NOMO-1 (cell line): ENCODE measurements around the gene PFDN4.
A peak's percentile ranks its signal among the peaks of the same experiment; 100 is the strongest.

ENCODE experiments used
- DNase-seq, 2 experiments: peaks; one replicate each; lab custom pipeline; 2025; ENCODE audit not compliant: unreplicated experiment in 2 of 2; lab: John Stamatoyannopoulos, UW

PFDN4 gene

GRCh38 chr20:54173653-54174456 is 34.0 kb upstream of the PFDN4 start, which contains the start of gene CYP24A1:
CYP24A1 (minus strand) TSS chr20:54173986; CDS start chr20:54173579, 407 bp downstream.
- DNase-seq, result peak; percentile 41 to 46

DNA sequence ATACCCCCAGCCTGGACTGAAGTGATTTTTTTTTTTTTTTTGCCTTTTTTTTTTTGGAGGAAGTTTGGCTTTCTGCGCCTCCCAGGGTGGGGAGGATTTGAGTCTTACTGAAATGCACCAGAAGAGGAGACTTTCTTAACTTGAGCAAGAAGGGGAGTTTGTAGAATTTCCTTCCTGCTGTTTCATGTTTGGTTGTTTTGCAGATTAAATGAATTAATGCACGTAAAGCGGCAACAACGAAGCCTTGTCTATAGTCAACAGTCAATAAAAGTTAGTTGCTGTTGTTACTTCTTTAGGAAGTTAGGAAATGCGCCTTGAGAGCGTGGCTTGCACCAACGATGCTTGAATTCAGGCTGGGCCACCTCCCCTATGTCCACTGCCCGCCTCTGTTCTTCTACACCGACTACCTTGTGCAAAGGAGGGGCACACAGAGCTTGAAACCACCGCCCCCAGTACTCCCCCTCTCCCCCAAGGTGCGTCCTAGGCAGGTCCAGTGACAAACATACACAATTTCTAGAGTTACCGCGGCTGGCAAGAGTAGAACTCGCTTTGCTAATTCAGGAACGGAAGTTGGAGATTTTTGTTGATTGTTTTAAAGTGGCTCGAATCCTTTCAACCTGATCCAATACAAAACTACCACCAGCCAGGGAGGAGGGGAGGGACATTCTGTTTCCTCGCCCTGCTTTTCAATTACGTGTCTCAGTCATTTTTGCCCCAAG is 33.3 kb upstream of the PFDN4 start:
- peak in 1 of 2 experiments; percentile 46 for DNase-seq

DNA sequence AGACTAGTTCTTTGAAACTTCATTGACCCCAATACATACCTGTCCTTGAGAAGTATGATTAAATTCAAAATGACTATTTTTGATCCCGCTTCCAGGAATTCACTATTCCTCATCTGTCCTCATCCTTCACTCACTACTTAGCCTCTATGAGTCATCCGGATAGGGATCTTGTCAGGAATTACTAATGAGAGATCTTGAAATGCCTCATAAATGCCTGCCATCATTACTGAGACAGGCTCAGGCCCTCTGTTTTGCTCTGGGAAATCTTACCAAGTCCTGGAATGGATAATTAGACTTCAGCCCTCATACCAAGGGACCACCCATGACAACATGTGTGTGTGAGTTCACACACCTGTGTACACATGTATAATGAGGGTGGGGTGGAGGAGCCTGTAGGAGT is 31.3 kb upstream of the PFDN4 start:
- no peak for DNase-seq

DNA sequence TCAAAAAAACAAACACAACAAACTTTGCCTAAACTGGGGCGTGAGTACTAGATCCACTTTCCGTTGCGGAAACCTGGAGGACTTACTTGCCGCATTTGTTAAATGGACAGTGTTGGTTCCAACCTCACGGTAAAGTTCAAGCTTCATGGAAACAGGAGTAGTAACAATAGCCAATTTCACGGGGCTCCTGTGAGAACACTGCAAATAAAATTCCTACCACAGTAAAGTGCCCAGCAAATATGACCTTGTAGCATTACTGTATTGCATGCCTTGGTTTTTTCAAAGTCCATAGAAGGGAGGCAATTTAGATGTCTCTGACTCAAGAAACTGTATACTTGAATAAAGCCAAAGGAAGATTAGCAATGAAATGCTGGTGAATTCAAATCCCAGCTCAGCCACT is 30.5 kb upstream of the PFDN4 start:
- DNase-seq, result no peak

- no peak for DNase-seq
Measured at GRCh38 chr20:54178256-54178655, 29.6 kb upstream of the PFDN4 start.

GRCh38 chr20:54179946-54180345 is 27.9 kb upstream of the PFDN4 start:
- DNase-seq, result no peak

DNA sequence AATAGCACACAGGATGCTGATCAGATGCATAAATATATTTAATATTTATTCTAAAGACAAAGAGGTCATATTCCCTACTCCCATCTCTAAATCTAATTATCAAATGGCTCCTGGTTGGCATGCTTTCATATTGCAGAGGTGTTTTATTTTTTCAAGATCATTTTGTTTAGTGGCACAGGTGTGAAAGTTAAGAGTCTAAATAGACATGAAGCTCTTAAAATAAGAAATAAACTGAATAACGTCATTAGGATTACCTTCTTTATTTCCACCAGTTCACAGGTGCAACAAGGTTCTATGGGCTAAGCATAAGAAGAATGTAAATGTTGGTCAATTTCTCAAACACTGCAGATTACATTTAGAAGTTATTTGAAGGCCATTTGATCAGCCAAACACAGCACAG is 27.0 kb upstream of the PFDN4 start:
- no peak for DNase-seq

GRCh38 chr20:54184071-54184470 is 23.8 kb upstream of the PFDN4 start:
- no peak for DNase-seq

DNA sequence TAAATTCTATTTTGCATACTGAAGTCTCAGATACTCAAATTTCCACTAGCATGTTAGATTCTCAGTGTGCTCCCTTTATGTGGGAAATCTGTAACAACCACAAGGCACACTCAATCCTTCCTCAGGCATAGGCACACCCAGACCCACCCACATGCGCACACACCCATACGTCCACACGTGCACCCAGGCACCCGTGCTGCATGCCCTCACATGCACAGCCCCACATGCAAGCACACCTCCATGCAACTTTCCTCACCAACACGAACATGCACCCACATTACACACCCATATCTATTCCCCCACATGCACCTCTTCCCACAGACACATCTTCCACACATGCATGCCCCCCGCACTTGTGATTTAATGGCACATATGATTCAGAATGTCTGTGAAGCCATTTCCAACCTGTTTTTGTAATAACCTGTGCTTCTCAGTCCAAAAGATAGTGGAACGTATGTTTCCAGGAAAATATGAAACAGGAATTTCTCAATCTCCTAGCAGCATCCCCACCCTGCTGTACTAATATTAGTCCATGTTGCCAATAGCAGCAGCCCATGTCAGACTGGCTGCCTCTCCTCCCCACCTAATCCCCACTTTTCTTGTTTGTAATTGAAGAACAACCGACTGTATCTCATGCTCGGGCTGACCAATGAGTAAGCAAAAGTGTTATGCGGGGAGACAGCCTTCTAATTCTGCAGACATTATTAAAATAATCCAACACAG is 22.8 kb upstream of the PFDN4 start:
- no peak for DNase-seq

- DNase-seq, result no peak
Measured at GRCh38 chr20:54188132-54188849, 19.6 kb upstream of the PFDN4 start.

DNA sequence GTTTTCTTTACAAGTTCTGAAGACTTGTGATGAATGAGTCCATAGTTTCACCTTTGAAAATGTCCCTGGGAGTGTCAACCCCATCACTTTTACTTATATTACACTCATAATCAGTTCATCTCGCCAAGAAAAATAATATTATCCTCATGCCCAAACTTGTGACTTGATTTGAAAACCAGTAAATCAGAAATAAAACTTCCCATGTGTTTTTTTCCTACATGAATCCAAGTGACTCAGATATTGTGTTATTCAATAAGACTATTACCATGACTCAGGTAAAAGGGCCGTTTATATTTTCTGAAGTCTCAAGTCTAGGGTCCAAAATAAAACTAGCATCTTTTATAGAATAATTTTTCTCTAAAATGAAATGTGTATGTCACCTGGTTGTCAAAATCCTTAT is 18.3 kb upstream of the PFDN4 start:
- DNase-seq, result no peak

- no peak for DNase-seq
Measured at GRCh38 chr20:54190217-54190616, 17.7 kb upstream of the PFDN4 start.

DNA sequence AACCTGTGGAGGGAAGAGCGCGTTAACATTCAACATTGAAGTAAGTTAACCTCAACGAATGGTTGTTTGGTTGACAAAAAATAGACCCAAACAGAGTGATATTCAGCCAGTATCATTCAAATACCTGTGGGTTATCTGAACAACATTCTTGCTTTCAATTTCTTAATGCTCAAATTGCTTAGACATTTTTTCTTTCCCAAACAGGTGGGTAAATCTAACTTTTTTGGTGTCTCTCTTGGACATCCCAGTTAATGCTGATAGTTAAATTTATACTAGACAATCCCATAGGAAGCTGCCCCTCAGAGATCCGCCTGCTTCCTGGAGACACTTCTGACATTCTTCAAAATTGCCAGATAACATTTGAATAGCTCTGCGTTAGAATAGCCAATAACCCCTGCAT is 14.1 kb upstream of the PFDN4 start:
- DNase-seq, result no peak

DNA sequence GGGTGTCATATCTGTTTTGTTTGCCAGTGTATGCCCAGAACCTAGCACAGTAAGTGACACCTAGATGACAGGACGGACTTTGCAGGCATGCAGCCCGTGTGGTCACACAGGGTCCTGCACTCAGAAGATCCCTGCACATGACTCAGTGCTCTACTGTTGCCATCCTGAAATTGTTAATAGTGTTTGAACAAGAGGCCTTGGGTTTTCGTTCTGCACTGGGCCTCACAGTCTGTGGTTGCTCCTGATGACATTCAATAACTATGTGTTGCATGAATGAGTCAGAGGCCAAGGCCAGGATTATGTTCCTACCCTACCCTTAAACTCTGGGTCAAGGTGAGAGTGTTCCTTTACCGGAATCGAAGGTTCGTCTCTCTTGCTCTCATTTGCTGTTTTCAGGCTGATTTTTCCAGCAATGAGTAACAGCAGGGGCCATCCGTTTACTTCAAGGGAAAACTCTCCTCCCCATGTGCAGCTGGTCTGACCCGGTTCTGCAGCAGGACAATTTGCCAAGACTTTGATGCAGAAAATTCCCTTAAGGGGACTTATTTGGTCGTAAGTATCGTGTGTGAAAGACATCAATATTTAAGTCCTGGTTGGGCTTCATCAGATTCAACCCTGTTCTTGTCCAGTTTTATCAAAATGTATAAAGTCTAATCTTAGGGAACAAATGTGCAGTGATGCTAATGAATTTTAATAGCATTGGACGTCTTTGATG is 13.0 kb upstream of the PFDN4 start:
- DNase-seq, result no peak

GRCh38 chr20:54195483-54196472 is 12.1 kb upstream of the PFDN4 start:
- DNase-seq, result peak in 1 of 2 experiments; percentile 28

- DNase-seq, result peak; percentile 33 to 42
Measured at GRCh38 chr20:54197621-54198604, 10.0 kb upstream of the PFDN4 start.

DNA sequence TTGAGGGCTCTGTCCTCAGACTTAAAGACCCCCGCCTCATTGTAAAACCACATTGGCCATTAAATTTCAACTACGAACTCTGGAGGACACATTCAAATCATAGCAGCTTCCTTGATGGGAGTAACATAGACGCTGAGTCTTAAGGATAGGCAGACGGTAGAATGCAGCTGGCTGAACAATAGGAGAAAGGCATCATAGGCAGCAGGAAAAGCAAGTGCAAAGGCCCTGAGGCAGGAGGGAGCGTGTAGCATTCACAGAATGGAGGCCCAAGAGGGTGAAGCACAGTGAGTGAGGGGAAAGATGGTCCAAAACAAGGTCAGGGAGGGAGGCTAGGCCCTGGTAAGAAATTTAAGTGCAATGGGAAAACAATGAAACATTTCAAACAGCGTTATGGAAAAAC is 8.6 kb upstream of the PFDN4 start:
- no peak for DNase-seq

- DNase-seq, result peak; percentile 57 to 69
Measured at GRCh38 chr20:54199721-54200176, 8.1 kb upstream of the PFDN4 start.
